Astrocyte (in vitro differentiated cells and primary cell): ENCODE results near the gene PDE3A. TPM values are rescaled to one million over a fixed set of nuclear protein-coding genes. Genes with fewer than 3 reads are reported as not detected.

Source experiments
- DNase-seq: peaks from one replicate; pipeline ENCODE4 v3.0.0-alpha.2; 2010; ENCODE audit warnings: low read depth
- FAIRE-seq: peaks from 2 replicates; lab custom pipeline; 2011; peaks lifted over from hg19 to GRCh38; lab: Jason Lieb, UNC
- H2AFZ ChIP-seq: 2 replicates; pipeline ENCODE4 v1.6.0; 2012; ENCODE audit warnings: low read depth, low read length, inconsistent platforms
- H3K27ac ChIP-seq: 2 replicates; pipeline ENCODE4 v1.5.1; 2011; ENCODE audit warnings: low read depth, low read length, inconsistent platforms
- H3K27me3 ChIP-seq: 2 replicates; pipeline ENCODE4 v1.6.0; 2011; ENCODE audit warnings: low read length, inconsistent platforms; ENCODE audit not compliant: insufficient read depth
- H3K36me3 ChIP-seq: 2 replicates; pipeline ENCODE4 v1.5.1; 2011; ENCODE audit warnings: low read length, inconsistent platforms; ENCODE audit not compliant: insufficient read depth
- H3K4me1 ChIP-seq: 2 replicates; pipeline ENCODE4 v1.5.1; 2011; ENCODE audit warnings: low read length, inconsistent platforms; ENCODE audit not compliant: insufficient read depth
- H3K4me2 ChIP-seq: 2 replicates; pipeline ENCODE4 v1.6.0; 2012; ENCODE audit warnings: low read length, inconsistent platforms
- H3K4me3 ChIP-seq: 2 replicates; pipeline ENCODE4 v1.5.1; 2011; ENCODE audit warnings: low read depth, mild to moderate bottlenecking, low read length, inconsistent platforms; ENCODE audit not compliant: insufficient read depth
- H3K79me2 ChIP-seq: 2 replicates; pipeline ENCODE4 v1.6.0; 2012; ENCODE audit warnings: mild to moderate bottlenecking, low read length, inconsistent platforms; ENCODE audit not compliant: insufficient read depth
- H3K9ac ChIP-seq: 2 replicates; pipeline ENCODE4 v1.6.0; 2012; ENCODE audit warnings: mild to moderate bottlenecking, low read length, inconsistent platforms
- H3K9me3 ChIP-seq: 2 replicates; pipeline ENCODE4 v1.5.1; 2012; ENCODE audit warnings: low read depth, mild to moderate bottlenecking, low read length, inconsistent platforms; ENCODE audit not compliant: insufficient read depth
- H4K20me1 ChIP-seq: 2 replicates; pipeline ENCODE4 v1.6.0; 2012; ENCODE audit warnings: low read length, inconsistent platforms; ENCODE audit not compliant: insufficient read depth
- H3K27ac Mint-ChIP-seq: one replicate; pipeline ENCODE4 v1.8.0; 2021; ENCODE audit warnings: mild to moderate bottlenecking, mixed read lengths; ENCODE audit not compliant: unreplicated experiment
- H3K27me3 Mint-ChIP-seq: one replicate; pipeline ENCODE4 v1.8.0; 2021; ENCODE audit warnings: low read depth, mixed read lengths; ENCODE audit not compliant: unreplicated experiment
- H3K36me3 Mint-ChIP-seq: one replicate; pipeline ENCODE4 v1.8.0; 2021; ENCODE audit warnings: low read depth, mixed read lengths; ENCODE audit not compliant: unreplicated experiment
- H3K4me1 Mint-ChIP-seq: one replicate; pipeline ENCODE4 v1.8.0; 2021; ENCODE audit warnings: low read depth, mixed read lengths; ENCODE audit not compliant: unreplicated experiment
- H3K4me3 Mint-ChIP-seq: one replicate; pipeline ENCODE4 v1.8.0; 2021; ENCODE audit warnings: mild to moderate bottlenecking, moderate library complexity, mixed read lengths; ENCODE audit not compliant: unreplicated experiment
- H3K9me3 Mint-ChIP-seq: one replicate; pipeline ENCODE4 v1.8.0; 2021; ENCODE audit warnings: mild to moderate bottlenecking, mixed read lengths; ENCODE audit not compliant: unreplicated experiment
- EZH2 ChIP-seq: IDR thresholded peaks from 2 replicates; pipeline ENCODE4 v1.6.1; 2012; ENCODE audit warnings: mild to moderate bottlenecking, low read length, inconsistent platforms; ENCODE audit not compliant: insufficient read depth
- total RNA-seq: library from RNA; stranded (reverse); gene quantifications from 2 replicates; pipeline ENCODE4 v1.2.1, GENCODE V29; 2021
- TF ChIP-seq, protein P1 (sequence below): IDR thresholded peaks from 2 replicates; pipeline ENCODE4 v1.5.1; 2011; ENCODE audit warnings: low read depth, mild to moderate bottlenecking, inconsistent platforms, low read length, moderate library complexity; ENCODE audit not compliant: insufficient read depth

PDE3A gene
- total RNA-seq, 1 donor from 2014 or later = 1.7 TPM

DNA sequence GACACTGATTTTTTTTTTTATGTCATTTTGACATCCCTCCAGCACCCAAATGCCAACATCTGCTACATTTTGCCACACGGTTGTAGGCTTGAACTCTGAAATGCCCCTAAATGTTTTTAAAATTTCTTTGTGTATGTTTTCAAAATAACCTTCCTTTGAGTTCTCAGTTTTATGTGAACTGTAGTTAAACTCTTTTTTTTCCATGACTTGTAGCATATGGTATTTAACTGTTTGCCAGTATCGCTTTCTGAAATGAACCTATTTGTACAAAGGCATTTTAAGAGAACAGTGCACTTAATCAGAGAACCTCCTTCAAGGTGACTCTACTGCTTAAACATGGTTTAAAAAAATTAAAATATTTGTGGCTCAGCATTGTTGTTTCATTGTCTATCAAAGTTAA, 61.5 kb downstream of the PDE3A start:
- TF ChIP-seq EZH2 = no peak
- TF ChIP-seq, protein P1, sequence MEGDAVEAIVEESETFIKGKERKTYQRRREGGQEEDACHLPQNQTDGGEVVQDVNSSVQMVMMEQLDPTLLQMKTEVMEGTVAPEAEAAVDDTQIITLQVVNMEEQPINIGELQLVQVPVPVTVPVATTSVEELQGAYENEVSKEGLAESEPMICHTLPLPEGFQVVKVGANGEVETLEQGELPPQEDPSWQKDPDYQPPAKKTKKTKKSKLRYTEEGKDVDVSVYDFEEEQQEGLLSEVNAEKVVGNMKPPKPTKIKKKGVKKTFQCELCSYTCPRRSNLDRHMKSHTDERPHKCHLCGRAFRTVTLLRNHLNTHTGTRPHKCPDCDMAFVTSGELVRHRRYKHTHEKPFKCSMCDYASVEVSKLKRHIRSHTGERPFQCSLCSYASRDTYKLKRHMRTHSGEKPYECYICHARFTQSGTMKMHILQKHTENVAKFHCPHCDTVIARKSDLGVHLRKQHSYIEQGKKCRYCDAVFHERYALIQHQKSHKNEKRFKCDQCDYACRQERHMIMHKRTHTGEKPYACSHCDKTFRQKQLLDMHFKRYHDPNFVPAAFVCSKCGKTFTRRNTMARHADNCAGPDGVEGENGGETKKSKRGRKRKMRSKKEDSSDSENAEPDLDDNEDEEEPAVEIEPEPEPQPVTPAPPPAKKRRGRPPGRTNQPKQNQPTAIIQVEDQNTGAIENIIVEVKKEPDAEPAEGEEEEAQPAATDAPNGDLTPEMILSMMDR = no peak
- Mint-ChIP-seq H3K4me1 (peaks cover under 1% of the 10 kb centered on the region), H3K4me3 (no peak overlapping the region), H3K27me3 (no peaks in the 10 kb centered on the region), H3K27ac (no peak overlapping the region), H3K36me3 (no peaks in the 10 kb centered on the region), H3K9me3 (no peaks in the 10 kb centered on the region)
- FAIRE-seq = no peak
- Histone ChIP-seq H3K27me3 (no peaks in the 10 kb centered on the region), H3K4me2 (no peak overlapping the region), H3K36me3 (no peaks in the 10 kb centered on the region), H4K20me1 (no peaks in the 10 kb centered on the region), H3K4me3 (no peak overlapping the region), H3K9ac (no peak overlapping the region), H3K4me1 (no peaks in the 10 kb centered on the region), H2AFZ (no peak overlapping the region), H3K79me2 (no peaks in the 10 kb centered on the region), H3K27ac (no peak overlapping the region), H3K9me3 (no peaks in the 10 kb centered on the region)
- no peak for DNase-seq

DNA sequence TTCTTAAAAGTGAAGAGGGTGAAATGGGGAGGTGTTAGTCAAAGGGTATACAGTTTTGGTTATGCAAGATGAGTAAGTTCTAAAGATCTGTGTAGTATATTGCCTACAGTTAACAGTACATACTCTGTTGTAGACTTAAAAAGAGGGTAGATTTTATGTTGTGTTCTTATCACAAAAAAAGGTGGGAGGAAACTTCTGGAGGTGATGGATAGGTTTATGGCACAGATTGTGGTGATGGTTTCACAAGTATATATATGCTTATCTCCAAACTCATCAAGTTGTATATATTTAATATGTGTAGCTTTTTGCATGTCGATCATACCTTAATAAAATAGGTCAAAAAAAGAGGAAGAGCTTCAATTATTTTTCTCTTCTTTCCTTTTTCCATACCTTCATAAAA, 64.0 kb downstream of the PDE3A start:
- Mint-ChIP-seq H3K27me3 (no peaks in the 10 kb centered on the region), H3K4me1 (peaks cover 5% of the 10 kb centered on the region), H3K9me3 (no peaks in the 10 kb centered on the region), H3K4me3 (no peak overlapping the region), H3K27ac (no peak overlapping the region), H3K36me3 (no peaks in the 10 kb centered on the region)
- Histone ChIP-seq H3K4me2 (no peak overlapping the region), H3K9ac (no peak overlapping the region), H3K27ac (no peak overlapping the region), H3K4me1 (peaks cover 9% of the 10 kb centered on the region), H2AFZ (no peak overlapping the region), H4K20me1 (no peaks in the 10 kb centered on the region), H3K4me3 (no peak overlapping the region), H3K27me3 (no peaks in the 10 kb centered on the region), H3K79me2 (no peaks in the 10 kb centered on the region), H3K9me3 (no peaks in the 10 kb centered on the region), H3K36me3 (no peaks in the 10 kb centered on the region)
- DNase-seq = no peak
- TF ChIP-seq, protein P1 = no peak
- no peak for TF ChIP-seq EZH2
- FAIRE-seq = no peak

DNA sequence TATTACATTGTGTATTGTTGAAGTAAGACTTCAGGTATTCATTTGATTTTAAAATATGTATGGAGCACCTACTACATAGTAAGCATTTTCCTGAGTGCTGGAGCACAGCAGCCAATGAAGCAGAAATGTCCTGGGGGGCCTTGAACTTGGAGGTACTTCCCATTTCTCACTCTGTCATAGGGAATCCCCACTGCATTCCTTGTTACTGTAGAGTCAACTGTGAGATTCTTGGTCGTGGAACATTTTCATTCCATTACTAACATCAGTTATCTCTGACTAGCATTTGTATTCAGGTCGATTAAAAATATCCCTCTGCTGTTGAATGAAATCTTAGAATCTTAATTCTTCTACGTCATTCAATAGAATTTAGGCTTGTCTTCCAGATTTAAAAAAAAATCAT, 66.7 kb downstream of the PDE3A start:
- no peaks in the 10 kb centered on the region for H3K36me3 Mint-ChIP-seq
- Histone ChIP-seq H2AFZ (no peak overlapping the region), H3K27ac (no peak overlapping the region), H3K27me3 (no peaks in the 10 kb centered on the region), H3K4me1 (peaks cover 9% of the 10 kb centered on the region), H3K4me2 (no peak overlapping the region), H3K9me3 (no peaks in the 10 kb centered on the region), H3K79me2 (no peaks in the 10 kb centered on the region), H3K36me3 (no peaks in the 10 kb centered on the region), H4K20me1 (no peaks in the 10 kb centered on the region), H3K4me3 (no peak overlapping the region), H3K9ac (no peak overlapping the region)
- TF ChIP-seq EZH2 = no peak
- TF ChIP-seq, protein P1 = no peak
- H3K9me3 Mint-ChIP-seq = no peaks in the 10 kb centered on the region
- no peaks in the 10 kb centered on the region for H3K27me3 Mint-ChIP-seq
- no peak overlapping the region for H3K27ac Mint-ChIP-seq
- H3K4me1 Mint-ChIP-seq = peaks cover 5% of the 10 kb centered on the region
- no peak for FAIRE-seq
- peak; percentile 68 for DNase-seq
- no peak overlapping the region for H3K4me3 Mint-ChIP-seq
